ENCODE data around the gene HOXD10. TPM values are rescaled to one million over a fixed set of nuclear protein-coding genes. Genes with fewer than 3 reads are reported as not detected.
A peak's percentile ranks its signal among the peaks of the same experiment; 100 is the strongest.

The HOXD10 gene
- polyA plus RNA-seq, 4 donors, result 0.09 TPM; not detected in 3

GRCh38 chr2:176112375-176113302 is 3.9 kb upstream of the HOXD10 start:
- FAIRE-seq (no peak), DNase-seq (no peak)
- Histone ChIP-seq H3K4me1 (ENCODE audit: control insufficient read depth in 3 of 3, insufficient read depth in 2 of 3, low read depth in 1 of 3, low read length in 2 of 3) (no peaks in the 10 kb centered on the region), H3K9me3 (ENCODE audit: control insufficient read depth in 2 of 2, insufficient read depth in 1 of 2, low read depth in 1 of 2, low read length in 1 of 2) (no peaks in the 10 kb centered on the region), H3K27me3 (ENCODE audit: control insufficient read depth in 3 of 3, insufficient read depth in 3 of 3, low read length in 3 of 3) (peaks cover 27 to 94% (median 59%) of the 10 kb centered on the region in 3 donors), H3K36me3 (ENCODE audit: control insufficient read depth in 3 of 3, insufficient read depth in 2 of 3, low read depth in 1 of 3, low read length in 3 of 3) (no peaks in the 10 kb centered on the region), H3K4me3 (ENCODE audit: low read depth in 1 of 3, low read length in 3 of 3) (peak overlapping the region in 1 of 3 donors; percentile 13), H3K27ac (ENCODE audit: low read depth in 1 of 3, low read length in 2 of 3) (no peak overlapping the region)
- WGBS, 3 donors, result 9 to 15% (median 12%) methylated on average over 38 to 40 of the region's 40 CpGs

- H3K36me3 ChIP-seq (ENCODE audit: control insufficient read depth in 3 of 3, insufficient read depth in 2 of 3, low read depth in 1 of 3, low read length in 3 of 3), result no peaks in the 10 kb centered on the region
- FAIRE-seq (no peak), DNase-seq (no peak)
- peaks cover 0 to 4% of the 10 kb centered on the region in 2 donors for H3K9me3 ChIP-seq (ENCODE audit: control insufficient read depth in 2 of 2, insufficient read depth in 1 of 2, low read depth in 1 of 2, low read length in 1 of 2)
- WGBS, 3 donors, result 9 to 12% (median 11%) methylated on average over 26 of the region's 26 CpGs
- H3K4me3 ChIP-seq (ENCODE audit: low read depth in 1 of 3, low read length in 3 of 3), result peak overlapping the region in 1 of 3 donors; percentile 0
- H3K27ac ChIP-seq (ENCODE audit: low read depth in 1 of 3, low read length in 2 of 3), result no peak overlapping the region
- H3K27me3 ChIP-seq (ENCODE audit: control insufficient read depth in 3 of 3, insufficient read depth in 3 of 3, low read length in 3 of 3), result peaks cover 29 to 98% (median 58%) of the 10 kb centered on the region in 3 donors
- H3K4me1 ChIP-seq (ENCODE audit: control insufficient read depth in 3 of 3, insufficient read depth in 2 of 3, low read depth in 1 of 3, low read length in 2 of 3), result no peaks in the 10 kb centered on the region
These were observed 2.3 kb upstream of the HOXD10 start for GRCh38 chr2:176114120-176114929.

- Histone ChIP-seq H3K4me3 (ENCODE audit: low read depth in 1 of 3, low read length in 3 of 3) (no peak overlapping the region), H3K36me3 (ENCODE audit: control insufficient read depth in 3 of 3, insufficient read depth in 2 of 3, low read depth in 1 of 3, low read length in 3 of 3) (no peaks in the 10 kb centered on the region), H3K4me1 (ENCODE audit: control insufficient read depth in 3 of 3, insufficient read depth in 2 of 3, low read depth in 1 of 3, low read length in 2 of 3) (no peaks in the 10 kb centered on the region), H3K27me3 (ENCODE audit: control insufficient read depth in 3 of 3, insufficient read depth in 3 of 3, low read length in 3 of 3) (peaks cover 33 to 98% (median 58%) of the 10 kb centered on the region in 3 donors), H3K9me3 (ENCODE audit: control insufficient read depth in 2 of 2, insufficient read depth in 1 of 2, low read depth in 1 of 2, low read length in 1 of 2) (peaks cover 0 to 4% of the 10 kb centered on the region in 2 donors), H3K27ac (ENCODE audit: low read depth in 1 of 3, low read length in 2 of 3) (no peak overlapping the region)
- WGBS, 3 donors, result 15 to 21% (median 18%) methylated on average over 16 of the region's 16 CpGs
- DNase-seq, result no peak
- FAIRE-seq, result no peak
These were observed 1.5 kb upstream of the HOXD10 start for GRCh38 chr2:176114930-176115625.

- no peak for FAIRE-seq
These were observed 714 bp downstream of the HOXD10 start for GRCh38 chr2:176117162-176117822.

GRCh38 chr2:176117823-176118371 is 1.3 kb downstream of the HOXD10 start:
- 10 to 14% (median 12%) methylated on average over 11 of the region's 11 CpGs for WGBS, 3 donors
- no peak overlapping the region for H3K27ac ChIP-seq (ENCODE audit: low read depth in 1 of 3, low read length in 2 of 3)
- H3K27me3 ChIP-seq (ENCODE audit: control insufficient read depth in 3 of 3, insufficient read depth in 3 of 3, low read length in 3 of 3), result peaks cover 30 to 96% (median 71%) of the 10 kb centered on the region in 3 donors
- H3K36me3 ChIP-seq (ENCODE audit: control insufficient read depth in 3 of 3, insufficient read depth in 2 of 3, low read depth in 1 of 3, low read length in 3 of 3), result no peaks in the 10 kb centered on the region
- DNase-seq, result no peak
- no peaks in the 10 kb centered on the region for H3K4me1 ChIP-seq (ENCODE audit: control insufficient read depth in 3 of 3, insufficient read depth in 2 of 3, low read depth in 1 of 3, low read length in 2 of 3)
- H3K9me3 ChIP-seq (ENCODE audit: control insufficient read depth in 2 of 2, insufficient read depth in 1 of 2, low read depth in 1 of 2, low read length in 1 of 2), result peaks cover 0 to 4% of the 10 kb centered on the region in 2 donors
- FAIRE-seq, result no peak
- peak overlapping the region in 1 of 3 donors; percentile 11 for H3K4me3 ChIP-seq (ENCODE audit: low read depth in 1 of 3, low read length in 3 of 3)

More at GRCh38 chr2:176117162-176117822, 714 bp downstream of the HOXD10 start:
- Histone ChIP-seq H3K27me3 (ENCODE audit: control insufficient read depth in 3 of 3, insufficient read depth in 3 of 3, low read length in 3 of 3) (peaks cover 33 to 96% (median 71%) of the 10 kb centered on the region in 3 donors), H3K4me1 (ENCODE audit: control insufficient read depth in 3 of 3, insufficient read depth in 2 of 3, low read depth in 1 of 3, low read length in 2 of 3) (no peaks in the 10 kb centered on the region), H3K27ac (ENCODE audit: low read depth in 1 of 3, low read length in 2 of 3) (peak overlapping the region in 1 of 3 donors; percentile 21), H3K4me3 (ENCODE audit: low read depth in 1 of 3, low read length in 3 of 3) (peak overlapping the region in 1 of 3 donors; percentile 11), H3K36me3 (ENCODE audit: control insufficient read depth in 3 of 3, insufficient read depth in 2 of 3, low read depth in 1 of 3, low read length in 3 of 3) (no peaks in the 10 kb centered on the region), H3K9me3 (ENCODE audit: control insufficient read depth in 2 of 2, insufficient read depth in 1 of 2, low read depth in 1 of 2, low read length in 1 of 2) (peaks cover 0 to 4% of the 10 kb centered on the region in 2 donors)
- 22 to 29% (median 27%) methylated on average over 39 to 40 of the region's 40 CpGs for WGBS, 3 donors
- DNase-seq, result no peak

- no peak for DNase-seq
These were observed 2.2 kb downstream of the HOXD10 start for GRCh38 chr2:176118601-176119339.

More at GRCh38 chr2:176118601-176119339, 2.2 kb downstream of the HOXD10 start:
- Histone ChIP-seq H3K27me3 (ENCODE audit: control insufficient read depth in 3 of 3, insufficient read depth in 3 of 3, low read length in 3 of 3) (peaks cover 31 to 95% (median 75%) of the 10 kb centered on the region in 3 donors), H3K27ac (ENCODE audit: low read depth in 1 of 3, low read length in 2 of 3) (no peak overlapping the region), H3K4me3 (ENCODE audit: low read depth in 1 of 3, low read length in 3 of 3) (no peak overlapping the region), H3K9me3 (ENCODE audit: control insufficient read depth in 2 of 2, insufficient read depth in 1 of 2, low read depth in 1 of 2, low read length in 1 of 2) (peaks cover 0 to 4% of the 10 kb centered on the region in 2 donors), H3K36me3 (ENCODE audit: control insufficient read depth in 3 of 3, insufficient read depth in 2 of 3, low read depth in 1 of 3, low read length in 3 of 3) (no peaks in the 10 kb centered on the region), H3K4me1 (ENCODE audit: control insufficient read depth in 3 of 3, insufficient read depth in 2 of 3, low read depth in 1 of 3, low read length in 2 of 3) (no peaks in the 10 kb centered on the region)
- WGBS, 3 donors, result 9 to 13% (median 11%) methylated on average over 24 of the region's 24 CpGs
- no peak for FAIRE-seq
